GM12801 (cell line): ENCODE data around the gene DRAP1.

ENCODE experiments used
- TF ChIP-seq, protein P1 (sequence below): IDR thresholded peaks from one replicate; pipeline ENCODE4 v1.5.1; 2011; ENCODE audit warnings: control low read depth; ENCODE audit not compliant: insufficient read length; ENCODE audit errors: extremely low read depth

The DRAP1 gene

DNA sequence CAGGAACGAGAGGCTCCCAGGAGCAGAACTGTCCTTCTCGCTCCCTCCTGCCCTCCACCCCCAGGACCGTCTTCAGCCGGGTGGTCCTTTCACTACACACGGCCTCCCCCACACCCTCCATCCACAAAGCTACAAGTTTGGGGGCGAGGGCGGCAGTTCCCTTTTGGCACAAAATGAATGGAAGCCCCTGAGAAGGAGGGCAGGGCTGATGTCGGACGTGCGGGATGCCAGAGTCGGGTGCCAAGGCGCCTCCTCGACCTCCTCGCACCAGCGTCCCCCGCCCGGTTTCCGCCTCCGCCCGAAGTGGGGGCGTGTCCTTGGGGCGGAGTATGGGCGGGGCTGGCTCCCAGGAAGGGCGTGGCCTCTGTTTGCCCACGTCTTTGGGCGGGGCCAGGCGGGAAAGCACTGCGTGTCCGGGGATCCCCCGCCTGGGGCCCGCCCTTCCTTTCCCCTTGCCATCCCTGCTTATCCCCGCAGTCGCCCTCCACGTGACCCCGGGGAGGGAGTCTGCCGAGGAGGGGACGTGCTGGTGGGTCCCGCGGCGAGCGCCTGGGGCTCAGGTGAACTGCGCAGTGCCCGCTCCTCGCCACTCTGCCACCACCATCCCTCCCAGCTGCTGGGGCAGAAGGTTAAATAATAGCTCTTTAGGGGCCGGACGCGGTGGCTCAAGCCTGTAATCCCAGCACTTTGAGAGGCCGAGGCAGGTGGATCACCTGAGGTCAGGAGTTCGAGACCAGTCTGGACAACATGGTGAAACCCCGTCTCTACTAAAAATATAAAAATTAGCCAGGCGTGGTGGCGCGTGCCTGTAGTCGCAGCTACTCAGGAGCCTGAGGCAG, 45.7 kb upstream of the DRAP1 start:
- TF ChIP-seq, protein P1, sequence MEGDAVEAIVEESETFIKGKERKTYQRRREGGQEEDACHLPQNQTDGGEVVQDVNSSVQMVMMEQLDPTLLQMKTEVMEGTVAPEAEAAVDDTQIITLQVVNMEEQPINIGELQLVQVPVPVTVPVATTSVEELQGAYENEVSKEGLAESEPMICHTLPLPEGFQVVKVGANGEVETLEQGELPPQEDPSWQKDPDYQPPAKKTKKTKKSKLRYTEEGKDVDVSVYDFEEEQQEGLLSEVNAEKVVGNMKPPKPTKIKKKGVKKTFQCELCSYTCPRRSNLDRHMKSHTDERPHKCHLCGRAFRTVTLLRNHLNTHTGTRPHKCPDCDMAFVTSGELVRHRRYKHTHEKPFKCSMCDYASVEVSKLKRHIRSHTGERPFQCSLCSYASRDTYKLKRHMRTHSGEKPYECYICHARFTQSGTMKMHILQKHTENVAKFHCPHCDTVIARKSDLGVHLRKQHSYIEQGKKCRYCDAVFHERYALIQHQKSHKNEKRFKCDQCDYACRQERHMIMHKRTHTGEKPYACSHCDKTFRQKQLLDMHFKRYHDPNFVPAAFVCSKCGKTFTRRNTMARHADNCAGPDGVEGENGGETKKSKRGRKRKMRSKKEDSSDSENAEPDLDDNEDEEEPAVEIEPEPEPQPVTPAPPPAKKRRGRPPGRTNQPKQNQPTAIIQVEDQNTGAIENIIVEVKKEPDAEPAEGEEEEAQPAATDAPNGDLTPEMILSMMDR, result no peak

DNA sequence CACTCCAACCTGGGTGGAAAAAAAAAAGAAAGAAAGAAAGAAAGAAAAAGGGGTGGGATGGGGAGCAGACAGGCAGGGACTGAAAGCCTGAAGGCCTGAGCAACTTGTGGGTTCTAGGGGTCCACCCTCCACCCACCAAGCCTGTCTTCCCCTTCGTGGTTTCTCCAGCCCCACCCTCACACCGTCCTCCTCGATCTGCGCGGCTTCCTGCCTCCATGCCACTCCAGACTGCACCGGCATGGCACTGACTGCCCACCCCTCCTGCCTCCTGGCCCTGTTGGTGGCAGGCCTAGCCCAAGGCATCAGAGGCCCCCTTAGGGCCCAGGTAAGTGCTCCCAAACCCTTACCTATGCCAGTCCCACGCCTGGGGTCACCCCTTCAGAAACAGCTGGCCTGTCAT, 39.6 kb upstream of the DRAP1 start, which contains the start of gene CTSW:
CTSW (plus strand) TSS at position 221 of the 400 bp plus-strand sequence; CDS start at position 239, 18 bp downstream.
- TF ChIP-seq, protein P1, result no peak

DNA sequence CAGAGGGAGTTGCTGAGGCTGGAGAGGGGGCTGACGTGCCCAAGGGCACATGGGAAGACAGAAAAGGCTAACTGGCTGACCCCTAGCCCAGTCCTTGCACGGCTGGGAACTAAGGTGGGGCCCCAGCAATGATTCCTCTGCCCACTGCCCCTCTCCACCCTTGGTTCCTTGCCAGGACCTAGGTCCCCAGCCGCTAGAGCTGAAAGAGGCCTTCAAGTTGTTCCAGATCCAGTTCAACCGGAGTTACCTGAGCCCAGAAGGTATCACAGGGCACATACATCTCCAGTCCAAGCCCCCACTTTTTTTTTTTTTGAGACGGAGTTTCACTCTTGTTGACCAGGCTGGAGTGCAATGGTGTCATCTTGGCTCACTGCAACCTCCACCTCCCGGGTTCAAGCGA, 39.2 kb upstream of the DRAP1 start:
- TF ChIP-seq, protein P1, result no peak

DNA sequence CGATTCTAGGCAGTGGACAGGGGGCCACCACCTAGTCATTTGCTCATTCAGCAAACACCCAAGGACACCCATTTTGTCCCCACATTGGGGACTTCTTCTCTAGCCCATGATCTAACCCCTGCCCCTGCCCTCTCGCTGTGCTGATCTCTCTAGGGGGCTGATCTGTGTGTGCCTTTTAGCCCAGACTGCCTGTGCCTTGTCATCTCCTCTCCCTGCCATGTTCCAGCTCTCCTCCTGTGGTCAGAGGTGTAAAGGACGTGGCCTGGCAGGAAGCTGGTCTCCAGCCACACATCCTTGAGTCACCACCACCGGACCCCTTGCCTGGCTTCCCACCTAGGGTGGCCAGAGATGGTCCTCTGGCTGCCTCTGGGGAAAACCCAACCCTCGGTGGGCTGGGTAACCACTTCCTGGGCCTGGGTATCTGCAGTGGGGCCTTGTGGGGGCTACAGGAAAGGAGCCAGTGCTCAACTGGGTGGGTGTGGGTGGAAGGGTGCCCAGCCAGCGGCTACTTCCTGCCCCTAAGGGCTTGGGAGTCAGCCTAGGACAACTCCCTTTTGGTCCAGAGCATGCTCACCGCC, 38.3 kb upstream of the DRAP1 start:
- TF ChIP-seq, protein P1, result no peak

DNA sequence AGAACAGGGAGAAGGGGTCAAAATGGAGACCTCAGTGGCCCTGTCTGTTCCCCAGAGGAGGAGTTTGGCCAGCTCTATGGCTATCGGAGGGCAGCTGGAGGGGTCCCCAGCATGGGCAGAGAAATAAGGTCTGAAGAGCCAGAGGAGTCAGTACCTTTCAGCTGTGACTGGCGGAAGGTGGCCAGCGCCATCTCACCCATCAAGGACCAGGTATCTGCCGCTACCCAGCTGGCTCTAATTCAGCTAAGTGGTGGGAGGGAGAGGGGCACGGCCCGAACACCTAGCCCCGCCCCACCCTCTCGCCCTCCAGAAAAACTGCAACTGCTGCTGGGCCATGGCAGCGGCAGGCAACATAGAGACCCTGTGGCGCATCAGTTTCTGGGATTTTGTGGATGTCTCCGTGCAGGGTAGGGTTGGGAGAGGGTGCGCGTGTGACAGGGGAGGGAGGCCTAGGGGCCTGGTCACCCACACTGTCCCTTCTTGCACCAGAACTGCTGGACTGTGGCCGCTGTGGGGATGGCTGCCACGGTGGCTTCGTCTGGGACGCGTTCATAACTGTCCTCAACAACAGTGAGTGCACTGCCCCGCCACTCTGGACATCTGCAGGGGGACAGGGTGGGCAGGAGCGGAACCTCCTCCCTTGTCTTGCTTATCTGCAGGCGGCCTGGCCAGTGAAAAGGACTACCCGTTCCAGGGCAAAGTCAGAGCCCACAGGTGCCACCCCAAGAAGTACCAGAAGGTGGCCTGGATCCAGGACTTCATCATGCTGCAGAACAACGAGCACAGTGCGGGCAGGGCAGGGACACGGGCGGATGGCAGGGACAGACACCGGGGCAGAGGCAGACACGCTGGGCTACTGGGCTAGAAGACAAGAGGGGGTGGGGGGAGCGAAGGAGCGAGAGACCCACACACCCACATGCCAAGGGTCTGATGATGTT, 36.8 kb upstream of the DRAP1 start:
- TF ChIP-seq, protein P1, result no peak

DNA sequence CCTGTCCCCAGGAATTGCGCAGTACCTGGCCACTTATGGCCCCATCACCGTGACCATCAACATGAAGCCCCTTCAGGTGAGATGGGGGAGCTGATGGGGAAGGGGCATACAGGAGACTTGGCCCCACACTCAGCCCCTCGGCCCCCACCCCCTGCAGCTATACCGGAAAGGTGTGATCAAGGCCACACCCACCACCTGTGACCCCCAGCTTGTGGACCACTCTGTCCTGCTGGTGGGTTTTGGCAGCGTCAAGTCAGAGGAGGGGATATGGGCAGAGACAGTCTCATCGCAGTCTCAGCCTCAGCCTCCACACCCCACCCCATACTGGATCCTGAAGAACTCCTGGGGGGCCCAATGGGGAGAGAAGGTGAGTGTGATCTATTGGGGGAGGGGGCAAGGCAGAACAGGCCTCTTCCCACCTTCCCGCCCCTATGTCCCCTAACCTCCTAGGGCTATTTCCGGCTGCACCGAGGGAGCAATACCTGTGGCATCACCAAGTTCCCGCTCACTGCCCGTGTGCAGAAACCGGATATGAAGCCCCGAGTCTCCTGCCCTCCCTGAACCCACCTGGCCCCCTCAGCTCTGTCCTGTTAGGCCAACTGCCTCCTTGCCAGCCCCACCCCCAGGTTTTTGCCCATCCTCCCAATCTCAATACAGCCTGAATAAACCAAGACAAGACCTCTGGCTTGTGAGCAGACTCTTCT, 36.0 kb upstream of the DRAP1 start:
- TF ChIP-seq, protein P1, result no peak
